Measurements from ENCODE around the gene MAP4K2.

Gene MAP4K2

GRCh38 chr11:64790205-64791095 is 12.6 kb downstream of the MAP4K2 start:
- DNase-seq = no peak

- DNase-seq = no peak
These were observed 13.4 kb downstream of the MAP4K2 start for GRCh38 chr11:64789331-64790204.

- DNase-seq = no peak
These were observed 14.4 kb downstream of the MAP4K2 start for GRCh38 chr11:64788321-64789215.

GRCh38 chr11:64787526-64788320 is 15.3 kb downstream of the MAP4K2 start:
- DNase-seq = no peak

GRCh38 chr11:64786308-64786707 is 16.7 kb downstream of the MAP4K2 start:
- no peak for DNase-seq

DNA sequence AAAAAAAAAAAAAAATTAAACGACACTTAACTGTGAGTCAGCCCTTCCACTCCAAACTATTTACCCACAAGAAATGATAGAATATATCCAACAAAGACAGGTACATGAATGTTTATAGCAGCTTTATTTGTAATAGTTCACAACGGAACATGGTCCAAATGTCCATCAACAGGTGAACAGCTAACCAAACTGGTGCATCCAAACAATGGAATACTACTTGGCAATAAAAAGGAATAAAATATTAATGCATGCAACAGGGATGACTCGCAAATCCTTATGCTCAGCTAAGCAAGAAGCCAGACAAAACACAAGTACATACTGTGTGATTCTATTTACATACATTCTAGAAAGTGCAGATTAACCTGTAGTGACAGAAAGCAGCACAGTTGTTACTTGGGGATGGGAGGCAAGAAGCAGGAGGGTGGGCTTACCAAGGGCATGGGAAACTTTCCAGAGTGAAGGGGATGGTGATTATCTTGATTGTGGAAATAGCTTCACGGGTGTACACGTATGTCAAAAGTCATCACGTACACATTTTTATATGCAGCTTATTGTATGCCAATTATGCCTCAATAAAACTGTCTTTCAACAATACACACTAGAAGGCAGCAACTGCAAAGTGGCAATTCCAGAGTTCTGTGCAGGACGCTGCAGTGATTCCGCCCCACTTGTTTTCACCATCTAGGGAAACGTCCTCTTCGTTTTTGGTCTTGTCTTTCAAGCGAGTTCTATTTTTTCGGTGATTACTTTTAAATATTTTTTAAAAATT is 18.0 kb downstream of the MAP4K2 start:
- no peak for DNase-seq

- peak; percentile 100 for DNase-seq
These were observed 24.3 kb downstream of the MAP4K2 start, which contains the start of gene SF1 for GRCh38 chr11:64778473-64779298. Gene SF1 (minus strand): TSS chr11:64778542. CDS start chr11:64778392, 150 bp downstream.

GRCh38 chr11:64778223-64778472 is 24.9 kb downstream of the MAP4K2 start:
- DNase-seq = no peak

DNA sequence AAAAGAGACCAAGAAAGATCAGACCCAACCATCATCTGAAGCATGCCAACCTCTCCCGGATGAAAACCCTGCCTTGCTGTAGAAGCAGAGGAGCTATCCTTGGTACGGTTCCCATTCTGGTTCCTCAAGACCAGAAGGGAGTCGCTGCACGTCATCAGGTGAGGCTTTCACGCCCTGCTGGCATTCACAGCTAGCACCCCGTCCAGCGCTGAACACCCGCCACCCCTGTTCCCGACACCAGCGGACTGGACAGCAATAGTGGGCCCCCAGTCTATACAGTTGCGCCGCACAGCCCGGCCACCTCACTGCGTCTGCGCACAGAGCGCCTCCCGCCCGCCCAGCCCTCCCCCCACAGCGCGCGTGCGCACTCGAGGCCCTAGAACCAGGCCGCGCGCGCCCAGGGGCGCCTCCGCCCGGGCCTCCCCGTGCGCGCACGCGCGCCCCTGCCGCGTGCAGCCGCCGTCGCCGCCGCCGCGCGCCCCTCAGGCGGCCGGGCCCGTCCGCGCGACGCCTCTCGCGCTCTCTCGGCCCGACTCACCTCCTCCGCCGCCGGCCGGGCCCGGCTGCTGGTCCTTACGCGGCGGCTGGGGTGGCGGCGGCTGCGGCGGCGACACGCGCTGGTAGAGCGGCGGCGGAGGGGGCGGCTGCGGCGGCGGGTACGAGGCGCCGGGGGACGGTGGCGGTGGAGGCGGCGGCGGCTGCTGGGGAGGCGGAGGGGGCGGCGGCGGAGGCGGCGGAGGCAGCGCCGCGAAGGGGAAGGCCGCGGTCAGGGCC is 25.4 kb downstream of the MAP4K2 start:
- DNase-seq = peak; percentile 86

- no peak for DNase-seq
These were observed 26.1 kb downstream of the MAP4K2 start for GRCh38 chr11:64776875-64777274.

DNA sequence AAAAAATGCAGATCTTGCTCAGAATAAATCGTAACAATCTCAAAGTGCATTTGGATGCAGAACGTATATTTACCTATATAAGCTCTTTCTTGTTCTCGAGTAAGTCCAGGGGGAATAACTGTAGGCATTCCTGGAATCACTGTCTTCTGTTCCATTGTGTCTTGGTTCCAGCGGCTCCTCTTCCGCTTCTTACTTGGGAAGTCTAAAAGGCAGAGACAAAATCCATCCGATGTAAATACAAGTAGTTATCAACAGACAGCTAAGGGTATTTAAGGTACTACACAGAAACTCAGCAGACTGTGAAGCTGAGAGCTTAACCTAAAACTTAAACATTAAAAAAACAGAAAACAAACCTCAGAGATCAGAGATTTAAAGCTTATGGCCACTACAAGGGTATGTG is 26.6 kb downstream of the MAP4K2 start:
- DNase-seq = no peak

DNA sequence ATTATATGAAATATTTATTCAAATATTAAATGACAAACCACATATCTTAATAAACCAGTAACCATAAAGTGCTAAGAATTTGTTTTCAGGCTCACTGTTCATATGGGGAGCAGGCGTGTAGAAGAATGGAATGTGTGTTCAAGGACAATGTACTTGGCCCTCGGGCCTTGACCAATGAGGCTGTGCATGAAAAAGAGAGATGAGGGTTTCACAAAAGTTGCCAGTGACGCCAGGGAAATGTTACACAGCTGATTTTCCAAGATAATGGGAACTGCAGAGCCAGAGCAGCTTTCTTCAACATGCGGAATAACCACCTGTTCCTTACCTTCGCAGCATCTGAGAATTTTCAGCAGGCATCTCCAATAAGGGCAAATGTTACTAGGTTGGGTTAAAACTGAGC is 28.9 kb downstream of the MAP4K2 start:
- DNase-seq = no peak

DNA sequence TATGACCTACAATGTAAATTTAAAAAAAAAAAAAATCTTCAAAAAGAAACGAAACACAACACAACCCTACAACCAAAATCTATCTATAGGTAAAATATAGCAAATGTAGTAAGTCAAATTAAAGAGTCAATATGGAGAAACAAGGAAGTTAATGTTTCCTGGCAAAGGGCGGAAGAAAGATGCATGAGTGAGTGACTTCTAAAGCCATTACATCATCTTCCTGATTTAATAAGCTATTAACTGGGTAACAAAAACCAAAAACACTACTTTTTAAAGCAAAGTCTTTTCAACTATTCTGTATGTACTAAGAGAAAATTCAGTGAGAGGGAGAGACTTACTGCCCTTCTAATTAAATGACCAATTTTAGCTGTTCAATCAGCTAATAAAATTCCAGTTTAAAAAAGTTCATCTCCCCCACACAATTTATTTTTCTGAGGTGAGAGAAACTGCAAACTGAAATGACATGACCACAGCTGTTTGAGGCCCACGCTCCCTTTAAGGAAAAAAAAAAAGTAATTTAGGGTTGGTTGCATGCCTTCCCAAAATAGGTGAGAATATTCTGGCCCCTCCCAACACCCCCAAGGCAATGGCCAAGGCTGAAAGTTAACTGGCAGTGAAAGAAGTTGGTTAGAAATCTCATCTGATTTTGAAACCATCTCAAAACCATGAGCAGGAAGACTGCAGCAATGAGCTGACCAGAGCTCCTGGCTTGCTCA is 30.6 kb downstream of the MAP4K2 start:
- no peak for DNase-seq

GRCh38 chr11:64771861-64772260 is 31.2 kb downstream of the MAP4K2 start:
- no peak for DNase-seq

- no peak for DNase-seq
These were observed 32.9 kb downstream of the MAP4K2 start for GRCh38 chr11:64770120-64770519.

DNA sequence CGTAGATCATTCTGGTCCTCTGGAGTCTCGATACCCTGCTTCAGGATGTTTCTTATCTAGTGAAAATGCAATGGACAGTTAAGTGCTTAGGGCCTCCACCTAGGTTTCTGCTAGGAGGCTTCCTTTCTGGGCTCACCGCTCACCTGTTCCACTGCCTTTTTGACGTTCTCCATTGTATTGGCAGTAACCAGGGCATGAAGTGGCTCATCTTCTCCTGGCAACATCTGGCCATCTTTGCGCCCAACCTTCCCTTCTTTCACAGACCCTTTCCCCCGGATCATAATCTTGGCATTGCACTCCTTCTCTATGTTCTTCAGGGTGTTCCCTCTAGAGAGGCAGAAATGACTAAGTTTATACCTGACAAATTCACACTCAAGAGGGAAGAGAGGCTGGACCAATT is 33.7 kb downstream of the MAP4K2 start:
- DNase-seq = no peak

- no peak for DNase-seq
These were observed 34.7 kb downstream of the MAP4K2 start for GRCh38 chr11:64768300-64768694.

DNA sequence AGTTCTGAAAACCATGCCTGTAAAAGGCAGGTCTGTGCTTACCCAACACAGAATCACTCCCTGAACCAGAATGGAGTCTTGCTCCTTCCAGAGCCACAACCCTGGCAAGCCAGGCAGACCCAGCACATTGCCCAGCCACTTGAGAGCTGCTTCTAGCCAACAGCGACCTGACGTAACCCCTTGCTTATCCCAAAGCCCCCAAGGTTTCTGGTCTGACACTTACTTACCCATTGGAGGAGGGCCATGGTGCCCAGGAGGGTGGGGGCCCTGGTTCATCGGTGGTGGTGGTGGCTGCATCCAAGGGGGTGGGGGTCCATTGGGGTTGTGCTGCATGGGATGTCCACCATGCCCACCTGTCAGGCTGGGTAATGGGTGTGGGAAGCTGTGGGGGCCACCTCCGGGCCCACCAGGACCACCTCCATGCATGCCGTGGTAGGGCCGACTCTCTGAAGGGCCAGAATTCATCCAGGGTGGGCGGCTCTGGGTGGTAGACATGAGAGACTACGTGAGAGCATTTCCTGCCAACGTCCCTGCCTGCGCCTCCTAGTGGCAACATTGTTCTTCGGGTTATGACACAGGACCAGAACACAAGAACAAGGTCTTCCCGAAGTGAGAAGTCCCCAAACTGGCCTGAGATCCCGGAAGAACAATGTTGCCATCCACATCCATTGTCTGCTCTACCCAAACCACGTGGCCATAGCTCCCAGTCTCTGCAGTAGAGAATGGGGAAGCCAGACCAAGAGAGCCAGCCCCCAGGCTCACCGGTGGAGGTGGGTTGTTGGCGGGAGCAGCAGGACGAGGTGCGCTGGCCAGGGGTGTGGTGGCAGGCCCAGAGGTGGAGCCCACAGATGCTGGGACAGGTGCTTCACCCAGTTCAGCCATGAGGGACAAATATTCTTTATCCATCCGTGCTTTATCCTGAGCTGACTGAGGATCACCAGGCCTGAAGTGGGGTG is 35.4 kb downstream of the MAP4K2 start:
- DNase-seq = no peak

All from NCI-H510A (cell line).